HG02588 (cell line): ENCODE results near the gene CARD10.
"Not testable (repeated sequence)": the region's sequence is repeated elsewhere in the genome, so short reads cannot be mapped to it uniquely, and the experiment has no call there.

Experiments used
- ATAC-seq: cut with Tn5 transposase; IDR thresholded peaks from one replicate; pipeline ENCODE4 v1.9.1; 2021; ENCODE audit warnings: mild to moderate bottlenecking, moderate library complexity; ENCODE audit not compliant: unreplicated experiment

The CARD10 gene

DNA sequence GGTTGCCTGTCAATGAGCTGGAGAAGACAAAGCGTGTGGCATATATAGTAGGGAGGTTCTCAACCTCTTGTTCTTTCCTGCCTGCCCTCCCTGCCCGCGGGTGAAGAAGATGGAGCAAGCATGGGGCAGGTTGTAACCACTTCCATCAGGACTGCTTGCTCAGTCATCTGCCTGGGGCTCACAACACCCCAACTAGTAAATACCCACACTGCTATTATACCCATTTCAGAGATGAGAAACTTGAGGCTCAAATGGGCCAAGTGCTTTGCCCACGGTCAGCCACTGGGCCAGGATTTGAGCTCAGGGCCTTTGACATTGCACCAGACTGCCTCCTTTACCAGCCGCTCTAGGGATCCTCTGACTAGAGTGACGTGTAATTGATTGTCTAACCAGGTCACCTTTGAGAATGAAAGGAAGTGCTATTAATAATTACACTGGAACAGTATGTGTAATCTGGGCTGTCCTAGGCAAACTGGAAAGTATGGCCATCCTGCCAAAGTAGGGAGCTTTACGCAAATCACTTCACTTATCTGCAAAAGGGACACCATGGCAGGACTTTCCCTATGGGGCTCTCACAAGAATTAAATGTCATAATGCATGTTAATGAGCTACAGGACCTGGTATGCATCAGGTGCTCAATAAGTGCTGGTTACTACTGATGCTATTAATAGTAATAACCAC lies 38.2 kb upstream of the CARD10 start:
- ATAC-seq: no peak

DNA sequence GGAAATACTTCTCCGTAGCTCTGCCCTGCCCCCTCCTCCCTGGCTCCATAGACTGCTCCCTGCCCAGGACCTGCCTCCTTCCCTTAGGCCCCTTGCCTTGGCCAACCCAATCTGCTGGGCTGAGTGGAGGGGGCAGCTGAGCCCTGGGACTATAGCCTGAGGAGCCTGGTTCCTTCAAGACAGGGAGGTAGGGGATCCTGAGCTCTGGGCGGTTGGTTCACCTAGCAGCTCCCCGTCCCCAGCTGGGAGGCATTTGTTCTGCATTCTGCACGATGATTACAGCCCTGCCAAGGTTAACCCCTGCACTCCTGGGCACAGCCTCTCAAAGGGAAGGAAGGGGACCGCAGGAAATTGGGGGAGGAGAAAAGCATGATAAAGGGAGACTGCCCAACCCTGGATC lies 37.5 kb upstream of the CARD10 start:
- ATAC-seq: no peak

DNA sequence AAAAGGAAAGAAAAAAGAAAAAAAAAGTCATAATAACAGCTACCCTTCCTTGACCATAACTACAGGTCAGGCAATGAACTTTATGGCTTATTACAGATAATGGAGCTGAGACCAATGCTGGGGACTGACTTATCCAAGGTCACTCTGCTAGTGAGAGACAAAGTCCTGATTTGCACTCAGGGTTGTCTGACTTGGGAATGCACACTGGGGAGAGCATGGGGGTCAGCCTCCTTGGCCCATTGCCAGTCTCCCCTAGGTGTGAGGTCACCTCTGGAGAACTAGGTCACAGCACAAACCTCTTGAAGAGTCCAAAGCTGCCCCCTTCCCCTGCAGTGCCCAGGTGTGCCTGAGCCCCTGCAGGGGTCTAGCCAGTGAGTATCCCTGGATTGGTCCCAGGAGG lies 35.8 kb upstream of the CARD10 start:
- ATAC-seq: no peak

DNA sequence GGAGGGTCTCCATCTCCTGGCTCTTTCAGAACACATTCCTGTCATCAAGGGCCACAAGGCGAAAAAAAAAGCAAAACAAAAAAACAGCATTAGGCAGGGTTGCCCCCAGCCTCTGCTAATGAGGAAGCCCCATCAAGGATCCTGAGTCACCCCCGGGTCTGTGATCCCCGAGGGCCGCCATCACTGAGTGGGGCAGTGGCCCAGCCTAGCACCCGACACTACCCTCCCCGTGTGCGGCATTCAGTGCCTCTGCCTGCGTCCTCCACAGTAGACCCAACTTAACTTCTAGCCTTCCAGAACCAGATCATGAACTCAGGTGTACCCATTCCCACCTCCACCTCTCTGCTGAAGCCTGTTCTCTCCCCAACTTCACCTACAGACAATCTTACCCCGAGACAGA lies 34.5 kb upstream of the CARD10 start:
- no peak for ATAC-seq

DNA sequence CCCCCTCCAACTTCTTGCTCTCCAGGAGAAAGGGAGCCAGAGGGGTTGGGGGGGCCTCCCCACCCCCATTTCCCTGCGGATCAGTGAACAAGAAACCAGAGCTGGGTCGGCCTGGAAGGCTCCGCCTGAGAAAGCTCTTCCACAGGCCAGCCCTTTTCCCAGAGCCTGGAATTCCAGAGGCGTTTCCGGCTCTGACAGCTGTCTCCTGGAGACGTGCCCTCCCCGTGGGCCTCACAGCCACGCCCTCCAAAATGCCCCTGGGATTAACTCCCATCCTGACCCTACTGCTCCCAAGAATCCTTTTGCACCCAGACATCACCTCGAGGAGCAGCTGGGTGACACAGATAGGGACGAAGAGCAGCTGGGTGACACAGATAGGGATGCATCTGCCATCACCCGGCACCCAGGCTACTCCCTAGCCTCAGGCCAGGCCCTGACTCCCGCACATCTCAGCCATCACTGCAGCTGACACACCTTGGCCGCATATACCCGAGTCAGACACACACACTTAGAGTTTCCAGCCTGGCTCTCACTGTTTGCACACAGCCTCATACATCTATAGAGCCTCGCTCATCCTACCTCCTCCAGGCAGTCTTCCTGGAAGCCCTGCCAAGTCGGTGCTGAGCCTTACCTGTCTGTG lies 33.4 kb upstream of the CARD10 start:
- ATAC-seq: no peak

DNA sequence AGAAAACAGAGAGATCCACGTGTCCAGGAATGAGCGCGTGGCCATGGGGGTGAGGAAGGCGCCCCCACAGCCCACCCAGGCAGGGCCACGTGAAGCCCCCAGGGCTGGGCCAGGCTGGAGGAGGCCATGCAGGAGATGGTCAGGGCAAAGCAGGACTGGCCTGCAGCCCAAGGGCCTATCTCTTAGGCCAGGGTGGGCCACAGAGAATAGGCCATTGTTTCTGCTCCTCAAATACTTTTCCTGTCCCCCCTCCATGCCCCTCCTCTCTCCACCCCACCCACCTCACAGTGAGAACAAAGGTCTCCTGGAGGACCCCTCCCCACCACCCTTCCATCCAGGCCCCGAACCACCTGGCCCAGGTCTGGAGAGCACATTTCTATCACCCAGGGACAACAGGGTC lies 32.8 kb upstream of the CARD10 start:
- no peak for ATAC-seq

DNA sequence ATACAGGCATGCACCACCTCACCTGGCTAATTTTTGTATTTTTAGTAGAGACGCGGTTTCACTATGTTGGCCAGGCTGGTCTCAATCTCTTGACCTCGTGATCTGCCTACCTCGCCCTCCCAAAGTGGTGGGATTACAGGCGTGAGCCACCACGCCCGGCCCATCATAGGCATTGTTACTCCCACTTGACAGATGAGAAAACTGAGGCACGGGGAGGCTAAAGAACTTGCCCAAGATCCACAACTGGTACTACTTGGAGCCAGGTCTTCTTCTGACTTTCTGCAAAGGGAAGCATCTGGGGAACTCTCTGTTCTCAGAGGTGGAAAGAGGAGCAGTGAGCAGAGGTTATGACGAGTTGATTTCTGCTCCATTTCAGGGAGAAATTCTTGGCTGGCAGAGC lies 31.7 kb upstream of the CARD10 start:
- ATAC-seq: not testable (repeated sequence)

DNA sequence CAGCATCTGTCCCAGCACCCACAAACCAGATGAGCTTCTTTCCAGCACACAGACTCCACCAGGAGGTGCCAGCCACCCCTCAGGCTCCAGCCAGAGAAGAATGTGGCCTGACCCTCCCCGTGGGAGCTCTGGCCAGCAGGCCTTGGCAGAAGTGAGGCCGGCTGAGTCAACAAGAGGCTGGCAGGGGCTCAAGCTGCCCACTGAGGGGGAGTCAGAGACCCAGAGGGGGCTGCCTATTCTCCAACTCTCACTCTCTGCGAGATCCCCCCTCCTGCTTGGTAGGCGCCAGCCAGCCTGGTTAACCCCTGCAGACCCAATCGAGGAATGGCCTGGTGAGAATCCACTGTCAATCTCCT lies 30.5 kb upstream of the CARD10 start:
- ATAC-seq: no peak

DNA sequence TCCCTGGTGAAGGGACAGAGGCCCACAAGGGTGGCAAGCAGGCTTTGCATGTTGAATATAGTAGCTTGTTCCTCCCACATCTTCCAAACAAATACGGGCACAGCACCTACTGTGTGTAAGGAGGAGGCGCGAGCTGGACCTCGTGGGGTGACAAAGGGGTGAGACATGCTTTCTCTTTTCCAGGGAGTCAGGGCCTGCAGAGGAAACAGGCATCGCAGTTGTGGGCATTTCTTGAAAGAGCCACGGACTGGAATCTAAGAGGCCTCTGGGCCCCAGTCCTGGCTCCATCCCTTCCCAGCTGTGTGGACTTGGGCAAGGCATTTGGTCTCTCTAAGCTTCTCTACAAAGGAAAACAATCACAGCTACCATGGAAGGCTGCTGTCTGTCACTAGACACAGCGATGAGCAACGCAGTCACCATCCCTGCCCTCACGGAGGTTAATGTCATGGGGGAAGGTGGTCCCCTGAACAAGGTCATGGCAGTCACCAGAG lies 28.1 kb upstream of the CARD10 start:
- no peak for ATAC-seq

DNA sequence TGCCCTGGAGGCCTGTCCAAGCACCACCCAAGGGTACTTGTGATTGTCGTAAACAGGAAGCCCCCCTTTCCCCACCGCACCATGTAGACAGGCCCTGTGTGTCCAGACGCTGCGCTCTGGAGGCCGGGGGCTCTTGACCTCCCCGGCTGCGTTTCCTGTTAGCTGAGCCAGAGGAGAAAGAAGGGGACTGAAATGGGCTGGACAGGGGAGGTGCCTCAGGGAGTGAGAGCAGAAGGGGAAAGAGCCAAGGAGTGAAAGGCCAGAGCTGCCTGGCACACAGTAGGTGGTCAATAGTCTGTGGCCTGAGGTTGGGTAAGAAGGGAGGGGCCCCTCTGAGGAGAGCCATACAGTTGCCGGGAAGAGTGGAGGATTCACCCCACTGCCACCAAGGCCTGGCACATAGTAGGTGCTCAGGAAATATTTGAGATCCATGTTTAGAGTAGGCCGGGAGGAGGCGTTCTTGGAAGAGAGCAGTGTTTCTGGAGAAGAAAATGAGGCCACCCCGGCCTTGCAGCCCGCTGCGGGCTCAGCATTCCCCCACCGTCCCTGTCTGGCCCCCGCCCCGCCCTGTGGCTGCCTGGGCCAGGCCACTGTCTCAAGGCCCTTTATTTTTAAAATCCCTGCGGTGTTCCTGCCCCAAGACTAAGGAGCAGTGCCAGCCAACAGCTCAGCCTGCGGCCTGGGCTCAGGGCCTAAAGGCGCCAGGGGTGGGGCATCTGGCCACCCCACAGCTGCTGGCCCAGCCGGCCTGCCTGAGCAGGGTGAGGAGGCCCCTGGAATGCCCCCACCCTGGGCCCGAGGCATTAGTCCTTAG lies 27.4 kb upstream of the CARD10 start:
- ATAC-seq: no peak

DNA sequence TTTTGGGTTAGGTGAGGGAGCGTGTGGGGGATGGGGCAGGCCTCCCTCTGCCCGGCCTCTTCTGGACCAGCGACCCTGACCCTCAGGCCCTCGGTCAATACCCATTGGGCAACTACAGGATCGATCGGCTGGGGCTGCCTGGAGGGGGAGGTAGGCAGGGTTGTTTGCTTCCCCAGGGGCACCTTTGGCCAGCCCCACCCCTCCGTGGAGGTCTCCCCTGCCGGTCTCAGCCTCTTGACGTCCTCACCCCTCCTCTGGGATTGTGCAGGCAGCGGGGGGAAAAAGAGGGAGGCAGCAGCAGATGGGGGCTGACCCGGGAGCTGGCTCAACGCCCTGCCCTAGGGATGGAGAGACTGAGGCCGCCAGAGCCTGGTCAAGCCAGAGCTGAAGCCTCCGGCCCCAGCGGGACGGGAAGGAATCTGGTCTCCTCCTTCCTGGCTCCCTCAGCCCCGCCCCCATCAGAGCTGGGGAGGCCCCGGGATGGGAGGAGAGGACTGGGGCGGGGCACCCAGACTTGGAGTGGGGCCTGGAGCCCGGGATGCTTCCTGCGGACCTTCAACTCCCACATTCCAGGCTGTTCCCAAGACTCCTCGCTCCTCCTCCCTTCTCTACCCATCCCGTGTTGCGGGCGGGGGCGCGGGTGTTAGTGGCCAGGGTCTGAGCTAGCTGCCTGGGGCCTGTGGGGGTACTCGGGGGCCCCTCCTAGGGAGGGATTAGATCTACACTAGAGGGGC lies 26.7 kb upstream of the CARD10 start:
- ATAC-seq: no peak

DNA sequence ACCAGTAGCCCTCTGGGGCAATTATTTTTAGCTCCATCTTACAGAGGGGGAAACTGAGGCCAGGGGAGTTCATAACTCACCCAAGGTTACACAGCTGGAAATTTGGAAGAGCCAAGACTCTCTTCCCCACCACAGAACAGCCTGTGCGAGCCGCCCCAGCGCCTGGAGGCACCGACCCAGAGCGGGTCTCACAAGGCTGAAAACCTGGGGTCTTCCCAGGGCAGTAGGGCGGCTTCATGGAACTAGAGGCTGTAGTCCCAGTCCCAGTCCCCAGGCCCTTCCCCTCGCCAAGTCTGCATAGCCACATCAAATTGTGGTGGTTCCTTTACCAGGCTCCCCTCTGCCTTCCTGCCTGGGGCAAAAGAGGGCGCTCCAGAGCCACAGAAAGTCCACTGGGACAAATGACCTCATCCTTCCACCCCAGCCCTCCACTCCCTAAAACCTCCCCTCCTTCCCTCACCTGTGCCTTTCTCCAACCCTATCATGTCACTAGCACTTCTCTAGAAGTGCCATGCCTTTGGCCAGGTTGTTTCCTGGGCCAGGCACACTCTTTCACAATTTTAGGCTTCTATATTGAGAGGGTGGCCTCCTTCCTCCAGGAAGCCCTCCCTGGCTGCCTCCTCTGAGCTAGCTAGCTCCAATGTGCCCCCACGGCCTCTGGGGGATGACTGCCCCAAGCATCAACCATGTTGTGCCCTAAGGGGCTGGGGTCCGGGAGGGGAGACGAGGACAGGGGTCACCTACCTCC lies 25.9 kb upstream of the CARD10 start:
- no peak for ATAC-seq

DNA sequence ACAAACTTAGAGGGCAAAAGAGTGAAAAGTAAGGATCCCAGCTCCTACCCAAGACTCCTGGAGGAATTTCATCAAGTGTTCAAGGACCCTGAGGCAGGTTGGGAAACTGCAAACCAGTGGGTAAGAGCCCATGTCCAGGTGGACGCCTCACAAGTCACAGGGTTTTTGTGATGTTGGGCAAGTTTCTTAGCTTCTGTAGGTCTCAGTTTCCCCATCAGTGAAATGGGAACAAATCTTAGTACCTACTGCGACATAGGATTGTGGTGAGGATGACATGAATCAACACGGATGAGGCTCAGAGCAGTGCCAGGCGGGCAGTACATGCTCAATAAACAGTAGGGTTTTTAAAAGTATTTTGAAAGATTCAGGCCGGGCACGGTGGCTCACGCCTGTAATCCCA lies 23.7 kb upstream of the CARD10 start:
- no peak for ATAC-seq

DNA sequence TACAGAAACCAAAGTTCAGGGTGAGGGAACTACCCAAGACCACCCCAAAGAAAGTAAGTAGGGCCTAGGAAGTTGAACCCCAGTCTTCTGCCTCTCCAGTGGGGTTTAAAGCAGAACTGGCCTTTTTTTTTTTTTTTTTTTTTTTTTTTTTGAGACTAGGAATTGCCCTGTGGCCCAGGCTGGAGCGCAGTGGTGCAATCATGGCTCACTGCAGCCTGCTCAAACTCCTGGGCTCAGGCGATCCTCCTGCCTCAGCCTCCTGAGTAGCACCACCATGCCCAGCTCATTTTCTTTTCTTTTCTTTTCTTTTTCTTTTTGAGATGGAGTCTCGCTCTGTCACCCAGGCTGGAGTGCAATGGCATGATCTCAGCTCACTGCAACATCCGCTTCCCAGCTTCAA lies 23.2 kb upstream of the CARD10 start:
- ATAC-seq: not testable (repeated sequence)

DNA sequence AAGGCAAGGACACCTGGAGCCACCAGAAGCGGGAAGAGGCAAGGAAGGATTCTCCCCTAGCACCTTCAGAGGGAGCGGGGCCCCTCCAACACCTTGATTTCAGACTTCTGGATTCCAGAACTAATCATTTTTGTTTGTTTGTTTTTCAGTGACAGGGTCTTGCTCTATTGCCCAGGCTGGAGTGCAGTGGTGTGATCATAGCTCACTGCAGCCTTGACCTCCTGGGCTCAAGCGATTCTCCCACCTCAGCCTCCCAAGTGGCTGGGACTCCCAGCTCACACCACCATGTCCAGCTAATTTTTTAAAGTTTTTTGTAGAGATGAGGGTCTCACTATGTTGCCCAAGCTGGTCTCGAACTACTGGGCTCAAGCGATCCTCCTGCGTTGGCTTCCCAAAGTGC lies 20.6 kb upstream of the CARD10 start:
- not testable (repeated sequence) for ATAC-seq

DNA sequence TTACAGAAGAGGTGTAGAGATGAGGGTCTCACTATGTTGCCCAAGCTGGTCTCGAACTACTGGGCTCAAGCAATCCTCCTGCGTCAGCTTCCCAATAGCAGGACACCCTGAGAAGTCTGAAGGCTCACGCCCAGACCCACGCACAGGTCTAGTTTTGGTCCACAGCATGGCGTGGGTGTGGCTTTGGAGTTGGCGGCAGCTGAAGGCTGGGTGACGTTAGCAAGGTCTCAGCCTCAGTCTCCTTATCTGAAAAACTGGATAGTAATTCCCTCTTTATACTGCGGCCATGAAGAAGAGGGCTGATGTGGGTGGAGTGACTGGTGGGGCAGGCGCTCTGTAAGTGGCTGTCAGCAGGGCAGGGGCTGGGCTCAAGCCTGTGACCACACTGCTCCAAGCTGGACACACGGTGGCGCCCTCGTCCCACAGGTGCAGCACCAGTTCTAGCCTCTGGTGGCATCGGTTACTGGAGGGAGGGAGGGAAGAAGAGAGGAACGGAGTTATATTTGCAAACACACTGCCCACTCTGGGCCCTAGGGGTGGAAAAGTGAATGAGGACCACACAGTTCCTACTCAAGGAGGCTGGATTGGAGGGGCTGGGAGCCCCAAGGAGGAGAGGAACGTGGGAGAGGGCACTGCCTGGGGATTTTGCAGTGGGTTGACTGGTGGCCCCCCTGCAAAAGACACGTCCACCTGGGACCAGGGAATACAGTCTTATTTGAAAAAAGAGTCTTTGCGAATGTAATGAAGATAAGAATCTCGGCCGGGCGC lies 19.6 kb upstream of the CARD10 start:
- ATAC-seq: peak; percentile 81

DNA sequence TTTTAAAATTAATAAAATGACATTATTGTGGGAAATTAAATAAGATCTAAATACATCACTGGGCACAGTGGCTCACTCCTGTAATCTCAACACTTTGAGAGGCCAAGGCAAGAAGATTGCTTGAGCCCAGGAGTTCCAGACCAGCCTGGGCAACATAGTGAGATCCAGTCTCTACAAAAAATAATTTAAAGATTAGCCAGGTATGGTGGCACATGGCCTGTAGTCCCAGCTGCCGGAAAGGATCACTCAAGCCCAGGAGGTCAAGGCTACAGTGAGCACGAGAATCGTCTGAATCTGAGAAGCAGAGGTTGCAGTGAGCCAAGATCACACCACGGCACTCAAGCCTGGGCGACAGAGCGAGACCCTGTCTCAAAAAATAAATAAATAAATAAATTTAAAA lies 15.9 kb upstream of the CARD10 start:
- no peak for ATAC-seq

DNA sequence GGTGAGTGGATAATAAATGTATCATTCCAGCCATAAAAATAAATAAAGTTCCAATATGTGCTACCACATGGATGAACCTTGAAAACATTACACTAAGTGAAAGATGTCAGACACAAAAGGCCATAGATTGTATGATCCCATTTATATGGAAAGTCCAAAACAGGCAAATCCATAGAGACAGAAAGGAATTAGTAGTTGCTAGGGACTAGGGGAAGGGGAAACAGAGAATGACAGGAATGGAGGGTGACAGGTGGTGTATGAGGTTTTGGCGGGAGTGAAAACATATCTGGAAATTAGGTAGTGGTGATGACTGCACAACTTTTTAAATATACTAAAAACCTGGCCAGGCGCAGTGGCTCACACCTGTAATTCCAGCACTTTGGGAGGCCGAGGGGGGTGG lies 15.2 kb upstream of the CARD10 start:
- ATAC-seq: no peak

DNA sequence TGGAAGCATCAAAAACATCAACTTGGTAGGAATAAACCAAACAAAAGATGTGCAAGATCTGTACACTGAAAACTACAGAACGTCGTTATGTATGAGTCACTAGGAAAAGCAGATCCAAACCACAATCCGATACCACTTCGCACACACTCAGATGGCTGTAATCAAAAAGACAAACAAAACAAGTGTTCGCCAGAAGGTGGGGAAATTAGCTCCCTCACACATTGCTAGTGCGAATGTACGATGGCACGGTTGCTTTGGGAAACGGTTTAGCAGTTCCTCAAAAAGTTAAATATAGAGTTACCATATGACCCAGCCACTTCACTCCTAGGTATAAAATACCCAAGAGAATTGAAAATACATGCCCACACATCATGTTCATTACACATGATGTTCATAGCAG lies 14.8 kb upstream of the CARD10 start:
- no peak for ATAC-seq
